ENCODE results near the gene PRPF6.
"Not testable (repeated sequence)": the region's sequence is repeated elsewhere in the genome, so short reads cannot be mapped to it uniquely, and the experiment has no call there.

Gene PRPF6

GRCh38 chr20:64011366-64011779 is 30.4 kb downstream of the PRPF6 start:
- DNase-seq (ENCODE audit: insufficient read length) (no peak), FAIRE-seq (no peak)
- no peak for TF ChIP-seq POLR2AphosphoS5 (IDR thresholded peaks at IDR 0.05; ENCODE audit: low read depth, low read length)
- no peak for TF ChIP-seq POLR2A (IDR thresholded peaks at IDR 0.05; ENCODE audit: low read depth, low read length)
- TF ChIP-seq TAF1 (IDR thresholded peaks at IDR 0.05; ENCODE audit: borderline replicate concordance, low read depth, low read length) = no peak

- not testable (repeated sequence) for DNase-seq (ENCODE audit: insufficient read length); FAIRE-seq
These were observed 31.6 kb downstream of the PRPF6 start for GRCh38 chr20:64012385-64013154.

- no peak for FAIRE-seq
- TF ChIP-seq POLR2A (IDR thresholded peaks at IDR 0.05; ENCODE audit: low read depth, low read length) (no peak), TAF1 (IDR thresholded peaks at IDR 0.05; ENCODE audit: borderline replicate concordance, low read depth, low read length) (no peak), POLR2AphosphoS5 (IDR thresholded peaks at IDR 0.05; ENCODE audit: low read depth, low read length) (no peak)
- DNase-seq (ENCODE audit: insufficient read length) = no peak
These were observed 34.7 kb downstream of the PRPF6 start for GRCh38 chr20:64015635-64016034.

- no peak for FAIRE-seq
These were observed 40.4 kb downstream of the PRPF6 start for GRCh38 chr20:64021124-64021975.

GRCh38 chr20:64022671-64023360 is 41.9 kb downstream of the PRPF6 start:
- no peak for TF ChIP-seq POLR2A (IDR thresholded peaks at IDR 0.05; ENCODE audit: low read depth, low read length)
- no peak for TF ChIP-seq POLR2AphosphoS5 (IDR thresholded peaks at IDR 0.05; ENCODE audit: low read depth, low read length)
- no peak for TF ChIP-seq TAF1 (IDR thresholded peaks at IDR 0.05; ENCODE audit: borderline replicate concordance, low read depth, low read length)
- DNase-seq (ENCODE audit: insufficient read length) (no peak), FAIRE-seq (no peak)

More at GRCh38 chr20:64021124-64021975, 40.4 kb downstream of the PRPF6 start:
- peak; percentile 43; the same call in 1 of the 2 replicates for TF ChIP-seq POLR2A (IDR thresholded peaks at IDR 0.05; ENCODE audit: low read depth, low read length)
- no peak for TF ChIP-seq TAF1 (IDR thresholded peaks at IDR 0.05; ENCODE audit: borderline replicate concordance, low read depth, low read length)
- no peak; the same call in 1 of the 2 replicates for TF ChIP-seq POLR2AphosphoS5 (IDR thresholded peaks at IDR 0.05; ENCODE audit: low read depth, low read length)
- no peak for DNase-seq (ENCODE audit: insufficient read length)

- no peak for TF ChIP-seq TAF1 (IDR thresholded peaks at IDR 0.05; ENCODE audit: borderline replicate concordance, low read depth, low read length)
- TF ChIP-seq POLR2A (IDR thresholded peaks at IDR 0.05; ENCODE audit: low read depth, low read length) = no peak
- TF ChIP-seq POLR2AphosphoS5 (IDR thresholded peaks at IDR 0.05; ENCODE audit: low read depth, low read length) = no peak
- DNase-seq (ENCODE audit: insufficient read length) (no peak), FAIRE-seq (no peak)
These were observed 42.6 kb downstream of the PRPF6 start for GRCh38 chr20:64023361-64024140.

- DNase-seq (ENCODE audit: insufficient read length) = no peak
- FAIRE-seq = no peak
- TF ChIP-seq POLR2A (IDR thresholded peaks at IDR 0.05; ENCODE audit: low read depth, low read length) (no peak), POLR2AphosphoS5 (IDR thresholded peaks at IDR 0.05; ENCODE audit: low read depth, low read length) (no peak), TAF1 (IDR thresholded peaks at IDR 0.05; ENCODE audit: borderline replicate concordance, low read depth, low read length) (no peak)
These were observed 43.4 kb downstream of the PRPF6 start for GRCh38 chr20:64024141-64024990.

- FAIRE-seq = no peak
- 0 out of 2 replicates have a peak, but pooled peaks have one; percentile 3 for TF ChIP-seq POLR2AphosphoS5 (IDR thresholded peaks at IDR 0.05; ENCODE audit: low read depth, low read length)
- no peak for TF ChIP-seq POLR2A (IDR thresholded peaks at IDR 0.05; ENCODE audit: low read depth, low read length)
- DNase-seq (ENCODE audit: insufficient read length) = no peak
These were observed 44.3 kb downstream of the PRPF6 start for GRCh38 chr20:64025101-64025825.

GRCh38 chr20:64025826-64026412 is 45.0 kb downstream of the PRPF6 start:
- TF ChIP-seq TAF1 (IDR thresholded peaks at IDR 0.05; ENCODE audit: borderline replicate concordance, low read depth, low read length) (no peak), POLR2AphosphoS5 (IDR thresholded peaks at IDR 0.05; ENCODE audit: low read depth, low read length) (no peak), POLR2A (IDR thresholded peaks at IDR 0.05; ENCODE audit: low read depth, low read length) (no peak)
- DNase-seq (ENCODE audit: insufficient read length) (no peak), FAIRE-seq (no peak)
